Right lobe of liver (tissue), 4 donors: ENCODE measurements around the gene ATG7.

Experiments
- CTCF ChIP-seq, 4 donors: fragments of 200-600 bp in 3 of 4; fragments of 450-650 bp in 1 of 4; IDR thresholded peaks; one replicate each; pipeline versions ENCODE4 v1.5.1 to v1.8.0; 2016 to 2022; ENCODE audit warnings: antibody characterized with exemption in 4 of 4, mild to moderate bottlenecking in 2 of 4
- POLR2A ChIP-seq: fragments of 450-650 bp; IDR thresholded peaks from one replicate; pipeline ENCODE4 v1.6.1; 2017; ENCODE audit warnings: antibody characterized with exemption, mild to moderate bottlenecking
- donor health status: DM: no; HTN: no; CAD: no.
- donor health status: DM: no; HTN: no; CAD: no.
- donor health status: DM: no; HTN: yes; CAD: no.

- no peak for TF ChIP-seq CTCF (IDR thresholded peaks at IDR 0.05)
- TF ChIP-seq POLR2A = no peak
Measured at GRCh38 chr3:11494131-11494916, 222.1 kb downstream of the ATG7 start.
